Activated CD4-positive, alpha-beta T cell treated with anti-CD3 and anti-CD28 coated beads, Interleukin-2, amount 10 ng/mL, durations not matched to agents 24 days and 14 days (primary cell): Measurements from ENCODE around the gene CYBB. TPM values are rescaled to one million over a fixed set of nuclear protein-coding genes. Genes with fewer than 3 reads are reported as not detected.

Experiments
- total RNA-seq: library from RNA; stranded (reverse); gene quantifications from 2 replicates; pipeline ENCODE4 v1.2.3, GENCODE V29; 2022

CYBB gene
- total RNA-seq, 1 donor from 2014 or later: not detected

Other genes starting within 250 kb of the CYBB start
- 0.16 and 0.28 TPM in 2 replicates for gene LANCL3, start 208.4 kb upstream of the CYBB start, total RNA-seq
- 0.14 and 0.17 TPM in 2 replicates for gene XK, start 94.3 kb upstream of the CYBB start, total RNA-seq
- gene DYNLT3, start 67.5 kb downstream of the CYBB start, total RNA-seq: 13.3 and 14.5 TPM in 2 replicates
- not detected in 2 replicates for gene SYTL5, start 226.5 kb downstream of the CYBB start, total RNA-seq